HepG2 (cell line): Measurements from ENCODE around the gene MRPS35. TPM values are rescaled to one million over a fixed set of nuclear protein-coding genes. Genes with fewer than 3 reads are reported as not detected.

Source experiments
- ARID2 ChIP-seq: sonication (generic); formaldehyde crosslinking; IDR thresholded peaks from 2 replicates; pipeline ENCODE4 v1.8.1; 2022; ENCODE audit warnings: mild to moderate bottlenecking, missing genetic modification reagents, borderline replicate concordance
- EZH2 ChIP-seq: conservative IDR thresholded peaks from 2 replicates; pipeline ENCODE4 v1.6.1; 2012; ENCODE audit warnings: mild to moderate bottlenecking, low read depth, low read length, moderate library complexity
- GZF1 ChIP-seq: sonication (generic); formaldehyde crosslinking; IDR thresholded peaks from 2 replicates; pipeline ENCODE4 v1.5.1; 2020; ENCODE audit warnings: mild to moderate bottlenecking, missing genetic modification reagents
- NFKBIZ ChIP-seq: IDR thresholded peaks from 2 replicates; pipeline ENCODE4 v1.6.1; 2018; ENCODE audit warnings: missing genetic modification reagents, missing compliant biosample characterization
- ZNF274 ChIP-seq: sonication (generic); formaldehyde crosslinking; IDR thresholded peaks from 2 replicates; pipeline ENCODE4 v1.5.1; 2020; ENCODE audit warnings: mild to moderate bottlenecking, missing genetic modification reagents
- ZNF317 ChIP-seq: sonication (generic); formaldehyde crosslinking; IDR thresholded peaks from 2 replicates; pipeline ENCODE4 v1.5.0; 2020; ENCODE audit warnings: mild to moderate bottlenecking, missing genetic modification reagents
- ZNF350 ChIP-seq: sonication (generic); formaldehyde crosslinking; IDR thresholded peaks from 2 replicates; pipeline ENCODE4 v1.4.0; 2020; ENCODE audit warnings: mild to moderate bottlenecking, low read depth, missing genetic modification reagents, borderline replicate concordance
- ZNF431 ChIP-seq: sonication (generic); formaldehyde crosslinking; IDR thresholded peaks from 2 replicates; pipeline ENCODE4 v1.9.0; 2022; ENCODE audit warnings: missing genetic modification reagents, low read depth, mild to moderate bottlenecking, borderline replicate concordance
- ZNF562 ChIP-seq: sonication (generic); formaldehyde crosslinking; IDR thresholded peaks from 2 replicates; pipeline ENCODE4 v1.8.0; 2022; ENCODE audit warnings: missing genetic modification reagents, borderline replicate concordance
- ZNF569 ChIP-seq: sonication (generic); formaldehyde crosslinking; IDR thresholded peaks from 2 replicates; pipeline ENCODE4 v1.5.0; 2020; ENCODE audit warnings: mild to moderate bottlenecking, missing genetic modification reagents, moderate library complexity, borderline replicate concordance
- polyA plus RNA-seq, 8 experiments: library from polyadenylated mRNA; depleted of rRNA in 3 of 8; stranded (reverse) in 7 of 8; unstranded in 1 of 8; fragments of >200 nt; fragmentation: Illumina TruSeq in 4 of 8; extraction: Trizol in 4 of 8; gene quantifications; 2 replicates each; pipeline versions ENCODE4 v1.2.1 to v1.2.3, GENCODE V29; 2011 to 2016; ENCODE audit warnings: low read depth in 4 of 8, missing spikeins in 1 of 8, mixed read lengths in 1 of 8; ENCODE audit not compliant: insufficient read depth in 1 of 8
- total RNA-seq, 5 experiments: library from RNA; depleted of rRNA; stranded (reverse); fragments of >200 nt; fragmentation: Illumina TruSeq; extraction: Trizol; gene quantifications; 2 replicates each; pipeline ENCODE4 v1.2.3, GENCODE V29; 2016; ENCODE audit warnings: low read depth in 1 of 5
- TF ChIP-seq, protein P1 (sequence below): sonication (generic); formaldehyde crosslinking; IDR thresholded peaks from 2 replicates; pipeline ENCODE4 v1.8.0; 2022; ENCODE audit warnings: missing genetic modification reagents, mild to moderate bottlenecking, borderline replicate concordance
- TF ChIP-seq, protein P2 (sequence below): IDR thresholded peaks from 2 replicates; pipeline ENCODE4 v1.6.1; 2016; ENCODE audit warnings: missing compliant biosample characterization, missing genetic modification reagents, borderline replicate concordance
- TF ChIP-seq, protein P3 (sequence below): sonication (generic); formaldehyde crosslinking; conservative IDR thresholded peaks from 2 replicates; pipeline ENCODE4 v1.4.0; 2020; ENCODE audit warnings: missing genetic modification reagents
- TF ChIP-seq, protein P4 (sequence below): IDR thresholded peaks from 2 replicates; pipeline ENCODE4 v1.6.1; 2016
- TF ChIP-seq, protein P5 (sequence below): sonication (generic); formaldehyde crosslinking; IDR thresholded peaks from 2 replicates; pipeline ENCODE4 v1.8.1; 2022; ENCODE audit warnings: mild to moderate bottlenecking, missing genetic modification reagents

The MRPS35 gene
- total and polyA plus RNA-seq, 2 of the 13 experiments (the other 11 are each of a cell fraction or from before 2014, with no cell fraction given) = 63.4 to 104 TPM

DNA sequence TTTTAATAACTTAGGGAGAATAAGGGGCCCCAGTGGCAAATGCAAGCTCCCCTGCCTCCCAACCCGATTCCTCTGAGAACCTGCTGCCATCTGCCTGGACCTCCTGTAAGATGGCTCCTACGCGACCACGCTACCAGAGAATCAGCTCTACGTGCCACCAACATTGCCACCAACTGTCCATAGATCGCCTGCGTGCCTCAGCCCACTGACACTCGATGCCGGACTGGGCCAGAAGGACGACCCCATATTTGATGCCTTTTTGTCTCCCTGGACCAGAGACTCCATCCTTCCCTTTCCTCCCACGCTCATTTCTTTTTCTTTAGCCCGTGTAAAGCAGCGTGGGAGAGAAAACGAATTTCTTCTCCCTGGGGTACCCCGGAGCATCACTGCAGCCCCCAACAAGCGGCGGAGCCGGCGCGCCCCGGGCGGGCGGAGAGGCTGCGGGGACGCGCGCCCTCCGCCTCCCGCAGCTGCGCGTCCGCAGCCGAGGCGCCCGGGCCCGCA is 68.8 kb downstream of the MRPS35 start (continued):
- TF ChIP-seq ZNF569 (CRISPR knock-in tag) (no peak), ZNF562 (CRISPR knock-in tag) (no peak), ZNF350 (CRISPR knock-in tag) (peak; percentile 45; the same call in 1 of the 2 replicates), ZNF431 (CRISPR knock-in tag) (peak; percentile 68; the same call in 1 of the 2 replicates), EZH2 (no peak), ARID2 (CRISPR knock-in tag) (no peak), NFKBIZ (CRISPR knock-in tag) (0 out of 2 replicates have a peak, but pooled peaks have one; percentile 15), ZNF274 (CRISPR knock-in tag) (0 out of 2 replicates have a peak, but pooled peaks have one; percentile 25), ZNF317 (CRISPR knock-in tag) (no peak), GZF1 (no peak)
- TF ChIP-seq, protein P1, sequence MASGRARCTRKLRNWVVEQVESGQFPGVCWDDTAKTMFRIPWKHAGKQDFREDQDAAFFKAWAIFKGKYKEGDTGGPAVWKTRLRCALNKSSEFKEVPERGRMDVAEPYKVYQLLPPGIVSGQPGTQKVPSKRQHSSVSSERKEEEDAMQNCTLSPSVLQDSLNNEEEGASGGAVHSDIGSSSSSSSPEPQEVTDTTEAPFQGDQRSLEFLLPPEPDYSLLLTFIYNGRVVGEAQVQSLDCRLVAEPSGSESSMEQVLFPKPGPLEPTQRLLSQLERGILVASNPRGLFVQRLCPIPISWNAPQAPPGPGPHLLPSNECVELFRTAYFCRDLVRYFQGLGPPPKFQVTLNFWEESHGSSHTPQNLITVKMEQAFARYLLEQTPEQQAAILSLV = 0 out of 2 replicates have a peak, but pooled peaks have one; percentile 21
- TF ChIP-seq, protein P2, sequence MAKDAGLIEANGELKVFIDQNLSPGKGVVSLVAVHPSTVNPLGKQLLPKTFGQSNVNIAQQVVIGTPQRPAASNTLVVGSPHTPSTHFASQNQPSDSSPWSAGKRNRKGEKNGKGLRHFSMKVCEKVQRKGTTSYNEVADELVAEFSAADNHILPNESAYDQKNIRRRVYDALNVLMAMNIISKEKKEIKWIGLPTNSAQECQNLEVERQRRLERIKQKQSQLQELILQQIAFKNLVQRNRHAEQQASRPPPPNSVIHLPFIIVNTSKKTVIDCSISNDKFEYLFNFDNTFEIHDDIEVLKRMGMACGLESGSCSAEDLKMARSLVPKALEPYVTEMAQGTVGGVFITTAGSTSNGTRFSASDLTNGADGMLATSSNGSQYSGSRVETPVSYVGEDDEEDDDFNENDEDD (CRISPR knock-in tag) = 0 out of 2 replicates have a peak, but pooled peaks have one; percentile 11
- TF ChIP-seq, protein P3, sequence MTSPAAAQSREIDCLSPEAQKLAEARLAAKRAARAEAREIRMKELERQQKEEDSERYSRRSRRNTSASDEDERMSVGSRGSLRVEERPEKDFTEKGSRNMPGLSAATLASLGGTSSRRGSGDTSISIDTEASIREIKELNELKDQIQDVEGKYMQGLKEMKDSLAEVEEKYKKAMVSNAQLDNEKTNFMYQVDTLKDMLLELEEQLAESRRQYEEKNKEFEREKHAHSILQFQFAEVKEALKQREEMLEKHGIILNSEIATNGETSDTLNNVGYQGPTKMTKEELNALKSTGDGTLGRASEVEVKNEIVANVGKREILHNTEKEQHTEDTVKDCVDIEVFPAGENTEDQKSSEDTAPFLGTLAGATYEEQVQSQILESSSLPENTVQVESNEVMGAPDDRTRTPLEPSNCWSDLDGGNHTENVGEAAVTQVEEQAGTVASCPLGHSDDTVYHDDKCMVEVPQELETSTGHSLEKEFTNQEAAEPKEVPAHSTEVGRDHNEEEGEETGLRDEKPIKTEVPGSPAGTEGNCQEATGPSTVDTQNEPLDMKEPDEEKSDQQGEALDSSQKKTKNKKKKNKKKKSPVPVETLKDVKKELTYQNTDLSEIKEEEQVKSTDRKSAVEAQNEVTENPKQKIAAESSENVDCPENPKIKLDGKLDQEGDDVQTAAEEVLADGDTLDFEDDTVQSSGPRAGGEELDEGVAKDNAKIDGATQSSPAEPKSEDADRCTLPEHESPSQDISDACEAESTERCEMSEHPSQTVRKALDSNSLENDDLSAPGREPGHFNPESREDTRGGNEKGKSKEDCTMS = no peak
- TF ChIP-seq, protein P4, sequence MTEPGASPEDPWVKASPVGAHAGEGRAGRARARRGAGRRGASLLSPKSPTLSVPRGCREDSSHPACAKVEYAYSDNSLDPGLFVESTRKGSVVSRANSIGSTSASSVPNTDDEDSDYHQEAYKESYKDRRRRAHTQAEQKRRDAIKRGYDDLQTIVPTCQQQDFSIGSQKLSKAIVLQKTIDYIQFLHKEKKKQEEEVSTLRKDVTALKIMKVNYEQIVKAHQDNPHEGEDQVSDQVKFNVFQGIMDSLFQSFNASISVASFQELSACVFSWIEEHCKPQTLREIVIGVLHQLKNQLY (CRISPR knock-in tag) = no peak
- TF ChIP-seq, protein P5, sequence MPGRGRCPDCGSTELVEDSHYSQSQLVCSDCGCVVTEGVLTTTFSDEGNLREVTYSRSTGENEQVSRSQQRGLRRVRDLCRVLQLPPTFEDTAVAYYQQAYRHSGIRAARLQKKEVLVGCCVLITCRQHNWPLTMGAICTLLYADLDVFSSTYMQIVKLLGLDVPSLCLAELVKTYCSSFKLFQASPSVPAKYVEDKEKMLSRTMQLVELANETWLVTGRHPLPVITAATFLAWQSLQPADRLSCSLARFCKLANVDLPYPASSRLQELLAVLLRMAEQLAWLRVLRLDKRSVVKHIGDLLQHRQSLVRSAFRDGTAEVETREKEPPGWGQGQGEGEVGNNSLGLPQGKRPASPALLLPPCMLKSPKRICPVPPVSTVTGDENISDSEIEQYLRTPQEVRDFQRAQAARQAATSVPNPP (CRISPR knock-in tag) = no peak
